SU-DHL-6 (cell line): ENCODE data around the gene TP53AIP1.

Experiments
- CTCF ChIP-seq: fragments of 200-600 bp; sonication (generic); IDR thresholded peaks from one replicate; pipeline ENCODE4 v1.5.1; 2017; ENCODE audit warnings: antibody characterized with exemption, mild to moderate bottlenecking, low read length, moderate library complexity; ENCODE audit not compliant: insufficient read depth, poor library complexity, severe bottlenecking
- EZH2phosphoT487 ChIP-seq: fragments of 200-600 bp; sonication (generic), shearing (Covaris generic); conservative IDR thresholded peaks from 2 replicates; pipeline ENCODE4 v1.6.1; 2018; ENCODE audit warnings: mild to moderate bottlenecking, antibody characterized with exemption, low read length, moderate library complexity, mixed read lengths

- TF ChIP-seq EZH2phosphoT487 = no peak
- TF ChIP-seq CTCF = no peak
These were observed 28.9 kb downstream of the TP53AIP1 start for GRCh38 chr11:128913806-128914205.
